Stimulated activated CD4-positive, alpha-beta T cell treated with anti-CD3 and anti-CD28 coated beads, Interleukin-4, amount 100 ng/mL, for 48 hours (primary cell): ENCODE data around the gene GPS1.
"Not testable (repeated sequence)": the region's sequence is repeated elsewhere in the genome, so short reads cannot be mapped to it uniquely, and the experiment has no call there.

Experiments
- DNase-seq, 2 donors: peaks; one replicate each; pipeline ENCODE4 v3.0.0-alpha.2; 2020; ENCODE audit warnings: low read depth in 2 of 2

GPS1 gene

GRCh38 chr17:82028246-82028645 is 23.5 kb upstream of the GPS1 start:
- DNase-seq, result no peak

- DNase-seq, result no peak
Observed at GRCh38 chr17:82028966-82029365, 22.7 kb upstream of the GPS1 start.

- DNase-seq, result no peak
Observed at GRCh38 chr17:82029391-82029790, 22.3 kb upstream of the GPS1 start.

- no peak for DNase-seq
Observed at GRCh38 chr17:82029990-82030469, 21.7 kb upstream of the GPS1 start.

GRCh38 chr17:82030470-82031302 is 21.0 kb upstream of the GPS1 start:
- DNase-seq, result peak; percentile 82 to 83

- no peak for DNase-seq
Observed at GRCh38 chr17:82031303-82031884, 20.3 kb upstream of the GPS1 start, which contains the start of gene RAC3. TSS of gene RAC3 (plus strand) at chr17:82031678. CDS start at chr17:82031762, 84 bp downstream.

GRCh38 chr17:82031885-82032627 is 19.6 kb upstream of the GPS1 start:
- DNase-seq, result no peak

- DNase-seq, result no peak
Observed at GRCh38 chr17:82033359-82034085, 18.2 kb upstream of the GPS1 start.

GRCh38 chr17:82034371-82035011 is 17.2 kb upstream of the GPS1 start:
- DNase-seq, result no peak

GRCh38 chr17:82035488-82035887 is 16.2 kb upstream of the GPS1 start:
- DNase-seq, result no peak

GRCh38 chr17:82035956-82036633 is 15.6 kb upstream of the GPS1 start:
- no peak for DNase-seq

- DNase-seq, result no peak
Observed at GRCh38 chr17:82036634-82037091, 15.0 kb upstream of the GPS1 start.

GRCh38 chr17:82037092-82037888 is 14.4 kb upstream of the GPS1 start, which contains the start of gene DCXR:
TSS of gene DCXR (minus strand) at chr17:82037697. CDS start at chr17:82037682, 15 bp downstream.
- DNase-seq, result peak; percentile 92 to 97

GRCh38 chr17:82037889-82038195 is 13.9 kb upstream of the GPS1 start:
- no peak for DNase-seq

GRCh38 chr17:82038796-82039409 is 12.8 kb upstream of the GPS1 start:
- DNase-seq, result not testable (repeated sequence)

GRCh38 chr17:82039695-82040299 is 11.9 kb upstream of the GPS1 start:
- no peak for DNase-seq

- no peak for DNase-seq
Observed at GRCh38 chr17:82041144-82041814, 10.4 kb upstream of the GPS1 start.

- no peak for DNase-seq
Observed at GRCh38 chr17:82042649-82043048, 9.0 kb upstream of the GPS1 start.
